GM18505 (cell line): ENCODE measurements around the gene PHC2.

Experiments used
- ATAC-seq: cut with Tn5 transposase; IDR thresholded peaks from one replicate; pipeline ENCODE4 v1.9.1; 2021; ENCODE audit not compliant: unreplicated experiment
- POLR2A ChIP-seq: IDR thresholded peaks from 4 replicates; pipeline ENCODE4 v1.6.1; 2011; ENCODE audit warnings: borderline replicate concordance; ENCODE audit not compliant: insufficient read depth, insufficient read length; ENCODE audit errors: extremely low read depth

PHC2 gene

DNA sequence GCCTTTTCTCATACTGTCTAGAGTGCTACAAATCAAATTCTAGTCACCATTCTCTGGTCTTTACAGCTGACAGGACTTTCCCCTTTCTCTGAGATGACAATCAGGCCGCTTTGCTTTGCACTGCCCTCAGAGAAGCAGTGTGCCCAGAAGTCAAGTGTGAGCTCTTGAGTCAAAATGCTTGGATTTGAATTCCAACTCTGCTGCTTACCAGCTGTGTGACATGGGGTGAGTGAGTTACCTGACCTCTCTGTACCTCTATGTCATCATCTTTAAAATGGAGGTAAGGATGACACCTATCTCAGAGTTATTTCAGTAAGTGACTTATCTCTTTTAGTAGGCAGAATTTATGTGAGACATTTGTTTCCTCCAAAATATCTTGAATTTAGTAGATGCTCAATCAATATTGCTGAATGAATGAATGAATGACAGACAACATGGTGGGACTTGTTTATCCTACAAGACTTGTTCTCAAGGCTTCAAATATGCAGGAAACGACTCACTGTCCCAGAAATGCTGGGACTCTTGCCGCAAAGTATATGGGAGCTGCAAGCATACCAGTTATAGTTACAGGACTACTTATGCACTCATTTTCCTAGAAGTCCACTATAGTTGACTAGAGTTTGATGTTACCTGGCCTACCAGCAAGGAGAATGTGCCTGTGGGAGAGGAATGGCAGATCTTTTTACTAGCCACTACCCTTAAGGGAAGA lies 71.9 kb downstream of the PHC2 start:
- TF ChIP-seq POLR2A: no peak
- no peak for ATAC-seq

DNA sequence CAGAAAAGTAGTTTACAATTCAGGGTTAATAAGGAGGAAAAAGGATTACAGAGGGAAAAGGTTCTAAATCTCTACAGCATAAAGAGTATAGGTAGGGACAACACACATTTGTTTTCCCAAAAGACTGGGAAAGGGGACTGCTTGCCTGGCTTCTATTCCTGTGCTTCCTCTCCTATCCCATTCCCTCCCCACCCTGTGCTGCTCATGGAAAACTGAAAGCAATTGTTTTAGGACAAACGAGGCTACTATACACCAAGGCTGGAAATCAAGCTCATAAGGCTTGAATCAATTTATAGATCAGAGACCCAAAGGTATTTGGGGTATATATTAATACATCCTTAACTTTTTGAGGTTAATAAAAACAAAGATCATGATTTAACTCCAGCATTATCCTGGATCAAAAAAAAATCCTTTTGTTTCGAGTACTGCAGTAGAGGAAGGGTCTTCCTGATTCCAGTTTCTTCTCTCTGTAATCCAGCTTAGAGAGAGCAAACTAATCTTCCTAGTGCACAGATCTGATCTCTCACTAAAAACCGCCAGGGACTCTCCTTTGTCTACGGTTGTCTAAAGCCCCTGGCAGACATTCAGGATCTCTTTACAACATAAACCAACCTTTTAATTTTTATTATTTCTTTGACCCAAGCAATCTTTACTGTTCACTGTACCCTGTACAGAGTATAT lies 72.6 kb downstream of the PHC2 start:
- no peak for ATAC-seq
- TF ChIP-seq POLR2A: no peak

DNA sequence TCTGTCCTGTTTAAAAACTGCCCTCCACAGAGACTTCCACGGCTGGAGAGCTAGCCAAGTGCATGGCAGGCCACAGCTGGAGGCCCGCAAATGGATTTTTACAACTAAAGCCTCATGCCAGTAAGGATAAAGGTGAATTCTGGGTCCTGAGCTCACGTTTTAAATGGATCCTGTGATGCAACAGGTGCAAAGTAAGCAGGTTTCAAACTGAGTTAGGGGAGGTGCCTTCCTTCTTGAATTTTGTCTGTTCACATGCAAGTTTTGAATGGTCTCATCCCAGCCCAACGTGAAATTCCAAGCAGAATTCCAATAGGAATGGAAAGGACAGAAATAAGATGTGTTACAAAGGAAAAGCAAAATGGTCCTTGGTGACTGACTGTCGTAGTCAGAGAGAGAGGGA lies 73.8 kb downstream of the PHC2 start:
- ATAC-seq: no peak
- no peak for TF ChIP-seq POLR2A

DNA sequence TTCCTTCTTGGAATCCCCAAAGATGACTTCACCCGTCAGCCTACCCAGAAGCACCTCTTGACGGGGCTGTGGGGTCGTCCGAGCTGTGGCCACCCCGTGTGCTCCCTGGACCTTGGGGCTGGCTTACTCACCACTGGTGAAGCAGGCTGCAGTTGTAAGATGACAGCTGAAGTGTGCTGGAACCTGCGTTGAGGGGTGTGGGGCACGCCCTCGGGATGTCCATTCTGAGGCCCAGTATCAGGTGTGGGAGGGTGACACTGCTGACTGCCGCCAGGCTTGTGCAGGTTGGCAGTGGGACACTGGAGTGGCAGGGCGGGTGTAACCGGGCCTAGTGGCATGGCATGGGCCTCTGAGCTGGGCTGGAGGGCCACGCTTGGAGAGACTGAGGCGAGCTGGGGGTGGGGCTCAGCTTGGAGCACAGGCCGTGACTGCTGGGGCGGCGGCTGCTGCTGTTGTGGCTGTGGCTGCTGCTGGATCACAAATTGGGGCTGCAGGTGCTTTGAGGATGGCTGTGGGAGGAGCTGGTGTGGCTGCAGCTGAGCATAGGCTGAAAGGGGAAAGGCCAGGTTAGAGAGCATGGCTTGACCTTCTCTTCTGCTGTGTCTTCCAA lies 76.1 kb downstream of the PHC2 start:
- ATAC-seq: no peak
- no peak for TF ChIP-seq POLR2A

DNA sequence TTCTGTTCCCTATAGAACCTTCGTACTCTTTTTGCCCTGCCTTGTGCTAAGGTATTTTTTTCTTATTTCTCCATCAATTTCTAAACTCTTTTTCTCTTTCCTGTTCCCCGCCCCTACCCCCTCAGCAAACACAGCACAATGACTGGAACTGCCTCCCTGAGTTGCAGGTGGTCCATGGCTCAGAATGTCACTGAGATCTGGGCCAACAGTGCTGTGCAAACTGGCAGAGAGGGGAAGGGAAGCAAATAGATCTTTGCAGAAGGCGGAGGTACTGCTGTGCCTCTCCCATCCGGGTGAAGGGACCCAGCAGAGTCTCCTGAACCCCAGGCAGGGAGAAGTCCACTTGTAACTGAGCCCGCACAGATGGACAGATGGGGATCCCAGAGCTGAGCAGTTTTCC lies 77.4 kb downstream of the PHC2 start:
- TF ChIP-seq POLR2A: no peak
- ATAC-seq: no peak

DNA sequence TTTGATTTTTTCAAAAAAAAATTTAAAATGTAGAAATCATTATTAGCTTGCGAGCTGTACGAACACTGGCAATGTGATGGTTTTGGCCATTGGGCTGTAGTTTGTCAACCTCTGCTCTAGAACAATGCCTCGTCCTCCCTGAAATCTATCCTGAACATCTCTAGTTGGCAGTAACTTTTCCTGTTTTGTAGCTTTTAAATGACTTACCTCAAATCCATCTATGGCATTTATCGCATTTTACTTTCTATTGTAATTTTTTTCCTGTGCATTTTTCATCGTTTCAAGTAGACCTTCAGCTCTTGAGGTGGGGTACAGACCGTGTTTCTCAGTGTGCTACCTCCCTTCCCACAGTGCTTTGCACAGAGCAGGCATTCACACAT lies 79.6 kb downstream of the PHC2 start:
- ATAC-seq: no peak

DNA sequence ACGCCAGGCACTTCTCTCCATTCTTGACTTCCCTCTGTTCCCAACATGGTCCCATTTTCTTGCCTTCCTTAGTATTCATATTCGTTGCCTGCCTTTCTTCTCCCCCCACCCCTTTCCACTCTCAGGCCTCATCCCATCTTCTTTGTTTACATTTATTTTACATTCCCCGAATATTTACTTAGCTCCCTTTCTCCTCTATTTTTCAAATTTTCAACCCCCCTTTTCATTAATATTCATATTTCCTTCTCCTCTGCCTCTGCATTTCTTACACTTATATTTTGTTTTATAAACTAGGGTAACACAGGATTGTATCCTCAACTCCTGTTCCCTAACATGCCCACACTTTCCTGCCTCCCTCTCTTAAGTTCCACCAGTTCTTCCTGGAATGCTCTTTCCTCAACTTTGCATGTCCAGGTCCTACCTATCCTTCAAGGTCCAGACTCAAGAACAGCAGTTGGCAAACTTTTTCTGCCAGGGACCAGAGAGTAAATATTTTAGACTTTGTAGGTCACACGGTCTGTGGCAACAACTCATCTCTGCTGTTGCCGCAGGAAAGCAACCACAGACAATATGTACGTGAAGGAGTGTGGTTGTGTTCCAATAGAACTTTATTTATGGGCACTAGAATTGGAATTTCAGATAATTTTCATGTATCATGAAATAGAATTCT lies 80.1 kb downstream of the PHC2 start:
- no peak for ATAC-seq
- no peak for TF ChIP-seq POLR2A

More for the DNA sequence above, 79.6 kb downstream of the PHC2 start:
- TF ChIP-seq POLR2A: no peak

DNA sequence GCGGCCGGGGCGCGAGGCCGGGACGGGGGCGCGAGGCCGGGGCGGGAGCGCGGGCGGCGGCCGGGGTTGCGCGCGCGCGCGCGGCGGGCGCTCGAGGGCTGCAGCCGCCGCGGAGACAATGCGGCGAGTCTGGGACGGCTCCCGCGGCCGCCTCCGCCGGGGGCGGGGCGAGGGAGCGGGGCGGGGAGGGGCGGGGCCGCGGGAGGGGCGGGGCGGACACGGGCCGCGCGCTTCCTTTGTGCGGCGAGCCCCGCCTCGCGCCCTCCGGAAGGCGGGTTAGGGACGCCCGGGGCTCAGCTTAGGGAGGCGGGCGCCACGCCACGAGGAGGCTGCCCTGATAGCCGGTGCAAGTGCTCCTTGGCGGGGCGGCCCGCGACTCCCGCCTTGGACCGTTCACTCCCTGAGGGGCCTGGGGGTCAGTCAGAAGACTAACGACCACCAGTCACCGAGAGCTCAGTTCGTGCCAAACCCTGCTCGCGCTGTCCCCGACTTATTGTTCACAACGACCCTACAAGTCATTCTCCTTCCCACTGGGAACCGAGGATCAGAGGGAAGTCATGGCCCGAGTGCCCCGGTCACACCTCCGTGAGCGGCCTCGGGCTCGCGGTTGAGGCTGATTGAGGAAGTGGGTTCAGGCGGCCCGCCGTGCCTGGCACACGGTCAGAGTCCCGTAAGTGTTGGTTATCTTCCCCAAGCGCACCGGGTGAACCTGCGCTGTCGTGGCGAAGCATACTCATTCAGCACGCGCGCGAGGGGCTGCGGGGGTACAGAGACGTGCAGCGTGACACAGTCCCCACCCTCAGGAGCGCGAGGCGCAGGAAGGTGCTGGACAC lies 80.9 kb downstream of the PHC2 start:
- TF ChIP-seq POLR2A: peak; percentile 90
- ATAC-seq: peak; percentile 74

DNA sequence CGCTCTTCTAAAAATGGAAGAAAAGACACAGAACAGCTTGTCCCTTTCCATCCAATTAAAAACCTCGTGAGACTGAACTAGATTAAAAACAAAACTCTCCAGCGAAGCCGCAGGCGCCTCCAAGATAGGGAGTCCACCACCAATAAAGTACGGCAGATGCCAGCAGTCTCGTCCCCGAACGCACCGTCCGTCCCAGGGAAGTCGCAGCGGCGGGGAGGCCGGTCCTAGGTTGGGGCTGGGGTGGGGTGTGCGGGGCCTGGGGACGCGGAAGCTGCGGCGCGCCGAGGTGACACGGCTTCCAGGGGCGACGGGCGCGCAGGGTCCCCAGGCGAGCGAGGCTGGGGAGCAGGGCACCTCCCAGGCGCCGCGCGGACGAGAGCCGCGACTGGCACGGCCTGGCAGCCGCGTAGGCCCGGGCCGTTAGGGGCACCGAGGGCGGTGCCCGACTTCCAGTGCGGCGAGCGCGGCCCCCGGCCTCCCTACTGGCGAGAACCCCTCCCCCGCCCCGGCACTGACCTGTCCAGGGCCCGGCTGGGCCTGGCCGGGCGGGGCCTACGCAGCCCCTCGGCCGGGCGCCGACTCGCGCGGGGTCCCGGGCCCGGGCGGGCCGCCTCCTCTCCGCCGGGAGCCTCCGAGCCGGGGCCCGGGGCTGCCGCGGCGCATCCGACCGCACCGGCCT lies 81.7 kb downstream of the PHC2 start:
- peak; percentile 37 for ATAC-seq
- TF ChIP-seq POLR2A: no peak

DNA sequence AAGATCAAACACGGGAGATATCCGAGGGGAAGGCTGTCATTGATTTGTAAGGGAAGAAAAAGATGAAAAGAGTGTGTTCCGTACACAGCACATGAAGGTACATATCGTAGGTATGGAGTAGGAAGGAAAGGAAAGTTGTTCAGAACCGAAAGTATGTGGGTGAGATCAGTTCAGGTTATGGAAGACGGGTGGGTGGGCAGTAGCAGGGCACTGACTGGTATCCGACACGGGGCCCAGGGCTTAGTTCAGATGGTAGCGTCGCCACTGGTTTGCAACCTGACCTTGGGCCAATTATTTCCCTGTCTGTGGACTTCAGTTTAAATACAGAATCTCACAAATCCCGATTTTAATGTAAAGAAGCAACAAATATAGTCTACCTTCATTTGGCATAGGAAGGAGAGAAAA lies 82.2 kb downstream of the PHC2 start:
- no peak for ATAC-seq
- no peak for TF ChIP-seq POLR2A

DNA sequence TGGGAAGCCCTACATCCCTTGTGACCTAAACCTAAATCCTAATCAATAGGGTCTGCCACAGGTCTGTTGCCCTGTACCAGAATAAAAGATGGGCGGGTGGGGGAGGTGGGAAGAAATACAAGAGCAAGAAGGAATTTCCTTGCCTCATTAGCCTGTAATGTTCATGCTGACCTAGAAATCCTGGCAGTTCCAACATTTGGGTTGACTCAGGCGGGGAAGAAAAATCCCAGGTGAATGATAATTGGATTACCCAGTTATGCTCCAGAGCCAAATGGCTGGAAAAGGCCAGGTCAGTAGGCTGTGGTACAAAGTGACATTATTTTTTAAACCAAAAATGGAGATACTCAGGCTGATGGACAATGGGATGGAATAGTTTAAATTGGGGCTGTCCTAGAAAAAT lies 82.7 kb downstream of the PHC2 start:
- no peak for ATAC-seq
- no peak for TF ChIP-seq POLR2A

DNA sequence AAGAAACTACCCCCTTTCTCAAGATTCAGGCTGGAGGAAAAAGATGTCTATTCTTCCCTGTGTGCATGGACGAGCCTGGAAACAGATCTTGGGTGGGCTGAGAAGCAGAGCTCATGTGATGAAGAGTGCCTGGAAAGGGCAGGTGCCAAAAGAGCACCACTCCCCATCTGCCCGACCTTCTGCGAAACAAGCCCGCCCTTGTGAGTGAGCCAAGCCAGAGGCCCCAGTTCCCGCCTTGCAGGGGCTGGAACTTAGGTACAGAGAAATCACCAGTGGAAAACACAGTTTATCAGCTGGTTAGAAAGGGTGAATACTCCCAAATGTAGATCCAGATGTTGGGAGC lies 83.3 kb downstream of the PHC2 start:
- ATAC-seq: no peak
- no peak for TF ChIP-seq POLR2A
